Progenitor cell of endocrine pancreas (in vitro differentiated cells): ENCODE measurements around the gene TPM3. TPM values are rescaled to one million over a fixed set of nuclear protein-coding genes. Genes with fewer than 3 reads are reported as not detected.

Source experiments
- DNase-seq: peaks from one replicate; pipeline ENCODE4 v3.0.0; 2021; ENCODE audit warnings: low spot score; ENCODE audit not compliant: unreplicated experiment
- H3K27ac Mint-ChIP-seq: 2 replicates; pipeline ENCODE4 v1.8.0; 2021; ENCODE audit warnings: mild to moderate bottlenecking, moderate library complexity, mixed read lengths
- H3K27me3 Mint-ChIP-seq: 2 replicates; pipeline ENCODE4 v1.8.0; 2021; ENCODE audit warnings: mixed read lengths
- H3K36me3 Mint-ChIP-seq: 2 replicates; pipeline ENCODE4 v1.8.0; 2022; ENCODE audit warnings: mixed read lengths; ENCODE audit not compliant: insufficient read depth
- H3K4me1 Mint-ChIP-seq: 2 replicates; pipeline ENCODE4 v1.8.0; 2021; ENCODE audit warnings: low read depth, mixed read lengths
- H3K4me3 Mint-ChIP-seq: 2 replicates; pipeline ENCODE4 v1.8.0; 2021; ENCODE audit warnings: low read depth, mild to moderate bottlenecking, moderate library complexity, mixed read lengths
- H3K9me3 Mint-ChIP-seq: 2 replicates; pipeline ENCODE4 v1.8.0; 2021; ENCODE audit warnings: low read depth, mixed read lengths
- total RNA-seq: library from RNA; stranded (reverse); gene quantifications from 2 replicates; pipeline ENCODE4 v1.2.1, GENCODE V29; 2021
- TF ChIP-seq, protein P1 (sequence below): fragments of 200-600 bp; sonication (generic); IDR thresholded peaks from one replicate; pipeline ENCODE4 v1.5.0; 2021; ENCODE audit warnings: antibody characterized with exemption, mild to moderate bottlenecking; ENCODE audit not compliant: unreplicated experiment

Gene TPM3
- total RNA-seq, 1 donor from 2014 or later = 304 TPM

DNA sequence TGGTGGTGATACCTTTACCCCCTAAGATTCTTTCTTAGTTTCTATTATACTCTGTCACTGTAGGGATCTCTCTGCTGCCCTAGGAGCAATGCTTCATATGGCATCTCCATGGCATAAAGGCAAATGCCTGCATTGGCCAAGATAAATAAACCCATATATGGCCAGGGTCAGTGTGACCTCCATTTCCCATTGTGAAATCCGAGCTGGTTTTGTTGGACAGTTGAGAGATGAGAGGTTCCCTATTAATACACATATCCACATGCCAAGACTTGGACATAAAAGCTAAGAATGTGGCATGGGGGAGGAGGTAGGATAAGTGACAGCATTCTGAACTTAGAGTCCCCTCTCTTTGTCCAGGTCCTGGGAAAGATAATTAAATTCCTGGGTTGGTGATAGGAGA, 1.4 kb downstream of the TPM3 start:
- Mint-ChIP-seq H3K9me3 (no peaks in the 10 kb centered on the region), H3K27me3 (peaks cover 10% of the 10 kb centered on the region), H3K36me3 (no peaks in the 10 kb centered on the region), H3K4me3 (no peak overlapping the region), H3K27ac (no peak overlapping the region), H3K4me1 (peaks cover 38% of the 10 kb centered on the region)
- TF ChIP-seq, protein P1, sequence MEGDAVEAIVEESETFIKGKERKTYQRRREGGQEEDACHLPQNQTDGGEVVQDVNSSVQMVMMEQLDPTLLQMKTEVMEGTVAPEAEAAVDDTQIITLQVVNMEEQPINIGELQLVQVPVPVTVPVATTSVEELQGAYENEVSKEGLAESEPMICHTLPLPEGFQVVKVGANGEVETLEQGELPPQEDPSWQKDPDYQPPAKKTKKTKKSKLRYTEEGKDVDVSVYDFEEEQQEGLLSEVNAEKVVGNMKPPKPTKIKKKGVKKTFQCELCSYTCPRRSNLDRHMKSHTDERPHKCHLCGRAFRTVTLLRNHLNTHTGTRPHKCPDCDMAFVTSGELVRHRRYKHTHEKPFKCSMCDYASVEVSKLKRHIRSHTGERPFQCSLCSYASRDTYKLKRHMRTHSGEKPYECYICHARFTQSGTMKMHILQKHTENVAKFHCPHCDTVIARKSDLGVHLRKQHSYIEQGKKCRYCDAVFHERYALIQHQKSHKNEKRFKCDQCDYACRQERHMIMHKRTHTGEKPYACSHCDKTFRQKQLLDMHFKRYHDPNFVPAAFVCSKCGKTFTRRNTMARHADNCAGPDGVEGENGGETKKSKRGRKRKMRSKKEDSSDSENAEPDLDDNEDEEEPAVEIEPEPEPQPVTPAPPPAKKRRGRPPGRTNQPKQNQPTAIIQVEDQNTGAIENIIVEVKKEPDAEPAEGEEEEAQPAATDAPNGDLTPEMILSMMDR = no peak
- no peak for DNase-seq

DNA sequence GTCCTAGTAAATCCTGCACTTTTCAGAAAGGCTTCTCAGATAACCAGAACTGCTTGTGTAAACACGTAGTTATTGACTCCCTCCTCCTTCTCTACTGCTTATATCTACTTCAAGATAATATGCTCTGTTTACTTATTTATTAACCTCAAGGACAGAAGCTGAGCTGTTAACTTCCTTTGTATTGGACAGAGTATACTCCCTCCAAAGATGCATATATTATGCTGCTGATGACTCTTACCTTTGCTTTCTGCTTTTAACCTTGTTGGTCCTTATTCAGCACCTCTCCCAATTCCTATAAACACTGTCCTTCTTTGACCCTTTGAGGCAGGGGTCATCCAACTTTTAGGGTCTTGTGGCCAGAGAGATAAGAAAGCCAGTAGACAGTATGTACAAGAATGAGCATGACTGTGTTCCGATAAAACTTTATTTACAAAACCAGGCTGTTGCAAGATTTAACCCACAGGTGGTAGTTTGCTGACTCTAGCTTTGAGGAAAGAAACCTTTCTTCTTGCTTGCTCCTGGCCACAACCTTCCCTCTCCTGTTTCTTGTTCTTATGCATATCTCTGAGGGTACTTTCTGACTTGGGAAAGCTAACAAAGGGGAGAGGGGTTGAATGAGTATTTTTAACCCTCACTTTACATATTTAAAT, 4.9 kb downstream of the TPM3 start:
- DNase-seq = no peak
- no peaks in the 10 kb centered on the region for H3K27me3 Mint-ChIP-seq
- no peaks in the 10 kb centered on the region for H3K9me3 Mint-ChIP-seq
- peak overlapping the region; percentile 89 for H3K27ac Mint-ChIP-seq
- H3K36me3 Mint-ChIP-seq = no peaks in the 10 kb centered on the region
- TF ChIP-seq, protein P1 = no peak
- no peak overlapping the region for H3K4me3 Mint-ChIP-seq
- H3K4me1 Mint-ChIP-seq = peaks cover 36% of the 10 kb centered on the region

DNA sequence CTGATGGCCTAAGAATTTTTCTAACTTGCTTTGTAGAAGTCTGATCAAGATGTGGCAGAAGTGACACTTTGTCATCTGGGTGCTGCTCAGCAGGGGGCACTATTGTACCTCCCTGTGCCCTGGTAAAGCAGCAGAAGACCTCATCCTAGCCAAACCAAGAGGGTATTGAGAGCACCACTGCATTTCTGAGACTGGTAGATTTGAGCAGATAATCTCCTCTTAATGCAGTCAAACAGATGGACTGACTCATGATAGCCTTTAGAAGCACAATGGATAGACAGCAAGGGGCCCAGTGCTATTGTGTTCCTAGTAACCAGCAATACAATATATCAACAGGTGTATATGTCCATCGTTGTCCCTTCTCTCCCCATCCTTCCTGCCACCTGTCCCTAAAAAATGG, 5.7 kb downstream of the TPM3 start:
- no peak overlapping the region for H3K4me3 Mint-ChIP-seq
- TF ChIP-seq, protein P1 = peak; percentile 79
- peaks cover 42% of the 10 kb centered on the region for H3K4me1 Mint-ChIP-seq
- no peaks in the 10 kb centered on the region for H3K9me3 Mint-ChIP-seq
- peak; percentile 48 for DNase-seq
- H3K36me3 Mint-ChIP-seq = no peaks in the 10 kb centered on the region
- H3K27me3 Mint-ChIP-seq = no peaks in the 10 kb centered on the region
- peak overlapping the region; percentile 89 for H3K27ac Mint-ChIP-seq

DNA sequence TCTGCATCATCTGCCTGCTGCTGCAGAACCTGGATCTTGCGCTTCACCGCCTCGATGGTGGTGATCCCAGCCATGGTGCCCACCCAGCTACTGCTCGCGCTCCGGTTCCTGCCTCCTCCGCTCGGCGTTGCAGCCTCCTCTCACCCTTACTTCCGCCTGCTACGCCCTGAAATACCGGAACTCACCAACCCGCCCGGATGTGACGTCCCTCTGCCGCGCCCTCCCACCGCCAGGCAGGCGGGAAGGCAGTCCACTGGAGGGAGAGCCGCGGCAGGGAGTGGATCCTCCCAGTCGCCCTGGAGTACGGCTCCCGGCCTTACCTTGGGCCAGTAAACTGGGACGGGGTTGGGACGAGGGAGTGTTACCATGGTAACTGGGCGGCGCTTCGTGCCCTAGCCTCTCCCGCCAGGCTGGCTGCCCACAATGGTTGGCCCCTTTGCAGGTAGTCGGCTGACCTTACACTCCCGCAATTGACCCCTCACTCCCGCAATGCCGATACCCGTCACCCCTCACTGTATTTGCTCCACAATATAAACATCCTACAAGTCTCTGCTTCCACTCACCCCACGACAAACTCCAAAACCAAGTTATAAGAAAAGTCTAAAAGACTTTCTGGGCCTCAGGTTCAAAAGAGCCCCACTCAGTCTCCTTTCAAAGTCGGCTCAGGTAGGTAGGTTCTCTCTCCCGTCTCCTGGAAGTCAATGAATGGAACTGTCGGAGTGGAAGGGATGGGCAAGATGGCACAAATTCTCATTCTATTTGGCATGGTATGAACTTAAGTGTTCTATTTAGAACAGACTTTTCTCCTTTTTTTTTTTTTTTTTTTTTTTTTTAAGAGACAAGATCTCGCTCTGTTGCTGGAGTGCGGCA, 8.6 kb downstream of the TPM3 start:
- Mint-ChIP-seq H3K9me3 (no peaks in the 10 kb centered on the region), H3K27me3 (no peaks in the 10 kb centered on the region), H3K4me3 (peak overlapping the region; percentile 100), H3K27ac (peak overlapping the region; percentile 100), H3K36me3 (no peaks in the 10 kb centered on the region), H3K4me1 (peaks cover 67% of the 10 kb centered on the region)
- TF ChIP-seq, protein P1 = no peak
- DNase-seq = peak; percentile 93

DNA sequence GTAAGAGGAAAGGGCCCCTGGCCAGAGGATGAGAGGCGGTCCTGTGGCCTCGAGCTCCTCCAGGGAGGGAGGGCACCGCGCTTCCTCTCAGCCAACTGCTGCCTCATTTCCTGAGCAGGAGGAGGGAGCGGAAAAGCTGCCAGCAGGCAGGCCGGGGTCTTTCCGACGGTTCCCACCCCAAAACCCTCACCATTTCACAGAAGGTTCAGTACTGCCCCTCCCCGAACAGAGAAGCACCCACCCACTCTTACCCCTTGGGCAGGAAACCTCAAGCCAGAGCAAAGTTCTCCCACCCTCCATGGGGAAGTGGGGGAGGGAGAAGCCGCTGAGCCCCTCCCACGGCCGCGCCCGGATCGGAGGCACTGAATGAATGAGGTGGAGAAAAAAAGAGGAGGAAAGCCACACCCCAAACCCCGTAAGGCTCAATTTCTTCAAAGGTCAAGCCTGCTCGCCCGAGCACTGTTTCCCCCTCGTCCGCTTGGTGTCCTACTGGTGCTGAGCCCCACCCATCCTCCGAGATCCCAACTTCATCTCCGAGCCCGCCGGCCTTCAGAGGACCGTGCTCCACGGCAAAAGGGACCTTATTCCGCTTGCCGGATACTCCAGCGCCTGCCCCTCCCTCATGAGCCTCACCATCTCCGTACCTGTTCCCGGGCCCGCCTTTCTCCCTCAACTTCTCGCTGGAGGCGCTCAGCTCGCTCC, 9.4 kb downstream of the TPM3 start:
- peak overlapping the region; percentile 100 for H3K4me3 Mint-ChIP-seq
- peak; percentile 15 for DNase-seq
- H3K27me3 Mint-ChIP-seq = no peaks in the 10 kb centered on the region
- H3K27ac Mint-ChIP-seq = peak overlapping the region; percentile 100
- no peaks in the 10 kb centered on the region for H3K9me3 Mint-ChIP-seq
- no peaks in the 10 kb centered on the region for H3K36me3 Mint-ChIP-seq
- TF ChIP-seq, protein P1 = no peak
- H3K4me1 Mint-ChIP-seq = peaks cover 68% of the 10 kb centered on the region
